CD4-positive, alpha-beta T cell treated with Interleukin-15 for 4 hours (primary cell): ENCODE data around the gene SDK2.

Experiments
- DNase-seq: peaks from one replicate; pipeline ENCODE4 v3.0.0-alpha.2; 2020; ENCODE audit warnings: low spot score

Gene SDK2

DNA sequence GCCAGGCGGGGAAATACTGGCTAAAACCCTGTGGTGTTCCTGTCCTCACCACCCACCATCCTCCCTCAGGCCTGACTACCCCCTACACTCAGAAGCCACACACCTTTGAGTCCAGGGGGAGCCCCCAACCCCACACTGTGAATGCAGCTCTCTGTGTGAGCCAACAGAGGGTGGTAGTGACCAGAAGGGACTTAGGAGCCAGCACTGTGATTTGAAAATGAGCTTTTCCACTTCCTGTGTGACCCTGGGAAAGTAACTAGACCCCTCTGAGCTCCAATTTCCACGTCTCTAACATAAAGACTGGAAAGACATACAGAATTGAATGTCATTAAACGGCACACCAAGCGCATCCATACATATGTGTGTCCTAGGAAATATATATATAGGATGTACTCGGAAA, 58.7 kb downstream of the SDK2 start:
- DNase-seq = no peak

GRCh38 chr17:73584987-73585386, 59.3 kb downstream of the SDK2 start:
- DNase-seq = no peak

GRCh38 chr17:73584049-73584448, 60.2 kb downstream of the SDK2 start:
- DNase-seq = no peak

DNA sequence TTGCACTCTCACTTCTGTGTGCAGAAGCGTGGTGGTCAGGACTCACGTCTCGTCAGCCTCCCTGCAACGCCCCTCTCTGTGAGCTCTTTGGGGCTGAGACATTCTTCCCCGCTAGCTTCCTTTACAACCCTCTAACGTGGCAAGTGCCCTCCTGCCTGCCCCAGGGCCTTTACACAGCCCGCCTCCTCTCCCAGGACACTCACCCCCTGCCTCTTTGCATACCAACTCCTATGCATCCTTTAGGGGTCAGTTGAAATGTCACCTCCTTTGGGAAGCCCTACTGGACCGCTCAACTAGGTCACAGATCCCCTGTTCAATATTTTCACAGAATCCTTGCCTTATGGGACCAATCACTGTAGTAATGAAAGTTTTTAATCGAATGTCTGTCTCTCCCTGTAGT, 61.4 kb downstream of the SDK2 start:
- DNase-seq = no peak

DNA sequence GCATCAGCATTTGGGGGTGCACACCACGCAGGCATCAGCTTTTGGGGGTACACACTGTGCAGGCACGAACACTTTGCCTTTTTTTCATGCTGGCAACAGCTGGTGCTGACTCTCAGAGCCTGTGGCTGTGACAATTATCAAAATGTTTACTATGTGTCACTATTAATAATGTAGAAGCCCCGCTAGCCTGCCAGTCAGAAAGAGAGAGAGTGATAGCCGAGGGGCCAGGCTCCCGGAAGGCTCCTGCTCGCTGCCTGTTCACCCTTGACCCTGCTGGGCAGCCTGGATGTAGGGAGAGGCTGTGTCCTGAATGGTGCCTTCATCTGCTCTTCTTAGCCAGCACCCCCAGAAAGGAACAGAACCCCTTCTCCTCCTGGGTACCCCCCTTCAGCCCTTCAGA, 61.9 kb downstream of the SDK2 start:
- no peak for DNase-seq

DNA sequence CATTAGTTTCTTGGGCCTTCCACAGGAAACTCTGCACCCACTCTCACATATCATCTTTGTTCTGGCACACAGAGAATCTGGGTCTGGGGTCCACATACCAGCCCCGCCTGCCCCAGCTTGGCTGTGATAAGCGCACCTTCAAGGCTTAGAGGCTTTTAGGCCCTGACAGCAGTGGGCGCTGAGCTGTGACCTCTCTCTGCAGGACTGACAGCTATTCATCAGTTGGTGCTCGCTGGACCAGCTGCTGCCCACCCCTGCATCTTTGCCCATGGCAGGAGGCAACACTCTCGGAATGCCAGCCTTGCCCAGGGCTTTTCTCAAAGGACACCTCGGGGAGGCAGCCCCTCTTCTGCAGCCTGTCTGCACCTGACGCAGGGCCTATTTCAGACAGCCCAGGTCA, 62.9 kb downstream of the SDK2 start:
- no peak for DNase-seq

DNA sequence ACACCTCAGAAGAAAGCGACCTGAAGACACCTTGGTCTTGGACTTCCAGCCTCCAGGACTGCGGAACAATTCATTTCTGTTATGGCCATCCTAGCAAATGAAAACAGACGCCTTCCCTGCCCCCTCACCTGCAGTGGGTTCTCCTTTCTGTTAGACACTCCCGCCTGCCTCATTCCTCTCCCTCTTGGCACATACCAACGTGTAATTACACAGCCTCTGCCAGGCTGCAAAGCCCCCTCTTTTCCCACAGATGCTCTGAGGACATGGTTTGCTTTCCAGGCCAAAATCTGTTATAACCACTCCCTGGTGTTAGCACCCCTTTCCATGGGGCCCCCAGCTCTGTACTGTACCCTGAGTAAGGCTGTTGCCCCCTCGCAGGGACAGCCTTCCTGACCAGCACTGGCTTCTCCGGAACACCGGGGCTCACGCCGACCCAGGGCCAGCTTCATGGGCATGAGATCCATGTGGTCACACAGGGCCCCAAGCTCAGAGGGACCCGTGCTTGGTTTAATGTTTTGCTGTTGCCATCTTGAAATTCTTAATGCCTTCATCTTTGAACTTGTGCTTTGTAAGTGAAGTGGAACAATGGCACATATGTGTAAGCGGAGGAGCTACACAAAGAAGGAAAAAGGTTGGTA, 64.1 kb downstream of the SDK2 start:
- no peak for DNase-seq

- DNase-seq = no peak
These were observed 67.6 kb downstream of the SDK2 start for GRCh38 chr17:73576556-73577098.

GRCh38 chr17:73575470-73576221, 68.6 kb downstream of the SDK2 start:
- DNase-seq = no peak

DNA sequence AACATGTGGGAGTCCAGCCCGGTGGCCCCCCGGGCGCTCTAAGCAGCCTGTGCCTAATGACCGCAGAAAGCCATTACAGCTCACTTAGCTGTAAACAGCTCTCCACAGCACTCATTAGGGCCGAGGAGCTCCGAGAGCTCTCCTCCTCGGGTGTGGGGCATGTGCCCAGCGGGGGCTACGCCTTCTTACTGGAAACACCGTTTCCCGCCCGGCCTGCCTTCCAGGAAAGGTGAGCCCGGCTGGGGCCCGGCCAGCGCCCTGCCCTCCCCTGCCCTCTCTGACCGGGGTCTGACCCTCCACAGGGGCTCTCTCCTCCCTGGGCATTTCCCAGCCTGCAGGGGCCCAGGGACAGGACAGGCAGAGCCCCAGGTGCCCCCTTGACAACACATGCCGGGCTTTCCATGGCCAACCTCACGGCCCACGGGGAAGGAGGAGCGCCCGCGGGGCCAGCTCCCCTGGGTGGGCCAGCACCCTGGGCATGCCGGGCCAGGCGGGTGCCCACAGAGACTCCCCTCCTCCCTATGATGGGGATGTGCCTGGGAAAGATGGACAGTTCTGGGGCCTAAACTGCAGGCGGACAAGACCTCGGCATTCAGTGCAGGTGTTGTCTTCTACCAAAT, 72.6 kb downstream of the SDK2 start:
- no peak for DNase-seq

GRCh38 chr17:73569762-73570319, 74.4 kb downstream of the SDK2 start:
- DNase-seq = no peak

GRCh38 chr17:73568934-73569333, 75.3 kb downstream of the SDK2 start:
- DNase-seq = no peak

GRCh38 chr17:73566905-73567782, 77.1 kb downstream of the SDK2 start:
- no peak for DNase-seq

DNA sequence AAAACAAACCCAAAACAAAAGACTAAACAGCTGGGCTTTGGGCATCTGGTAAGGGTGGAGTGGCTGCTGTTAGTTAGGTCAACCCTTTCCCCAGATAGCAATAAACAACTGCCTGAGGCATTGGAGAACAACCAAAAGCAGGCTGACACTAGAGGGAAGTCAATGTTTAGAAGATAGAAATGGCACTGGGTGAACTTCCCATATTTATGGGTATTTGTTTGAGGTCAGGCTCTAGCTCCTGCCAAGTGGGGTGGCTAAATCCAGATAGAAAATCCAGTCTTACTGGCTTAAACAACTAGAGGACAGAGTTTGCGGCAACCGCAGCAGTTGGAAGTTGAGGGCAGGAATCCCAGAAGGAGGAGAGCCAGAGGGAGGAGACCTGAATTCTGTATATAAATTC, 79.4 kb downstream of the SDK2 start:
- no peak for DNase-seq

- no peak for DNase-seq
These were observed 81.3 kb downstream of the SDK2 start for GRCh38 chr17:73562896-73563295.

- DNase-seq = no peak
These were observed 83.1 kb downstream of the SDK2 start for GRCh38 chr17:73561111-73561510.

DNA sequence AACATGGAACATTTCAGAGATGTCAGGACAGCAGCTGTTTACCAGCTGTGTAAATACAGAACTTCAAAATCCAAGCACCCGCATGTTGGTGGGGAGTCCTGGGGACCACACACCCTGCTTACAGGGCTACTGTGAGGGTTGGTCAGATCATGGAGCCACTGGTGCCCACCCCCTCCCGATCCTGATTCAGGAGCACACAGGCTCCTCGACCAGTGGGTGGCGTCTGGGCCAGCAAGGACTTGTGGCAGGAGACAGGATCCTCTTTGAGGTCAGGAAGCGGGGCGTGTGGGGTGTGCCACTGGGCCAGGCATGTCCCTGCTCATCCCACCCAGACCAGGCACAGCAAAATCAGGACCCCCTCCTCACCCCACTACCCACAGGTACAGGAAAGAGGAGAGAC, 83.6 kb downstream of the SDK2 start:
- no peak for DNase-seq

GRCh38 chr17:73559532-73559931, 84.7 kb downstream of the SDK2 start:
- DNase-seq = no peak

DNA sequence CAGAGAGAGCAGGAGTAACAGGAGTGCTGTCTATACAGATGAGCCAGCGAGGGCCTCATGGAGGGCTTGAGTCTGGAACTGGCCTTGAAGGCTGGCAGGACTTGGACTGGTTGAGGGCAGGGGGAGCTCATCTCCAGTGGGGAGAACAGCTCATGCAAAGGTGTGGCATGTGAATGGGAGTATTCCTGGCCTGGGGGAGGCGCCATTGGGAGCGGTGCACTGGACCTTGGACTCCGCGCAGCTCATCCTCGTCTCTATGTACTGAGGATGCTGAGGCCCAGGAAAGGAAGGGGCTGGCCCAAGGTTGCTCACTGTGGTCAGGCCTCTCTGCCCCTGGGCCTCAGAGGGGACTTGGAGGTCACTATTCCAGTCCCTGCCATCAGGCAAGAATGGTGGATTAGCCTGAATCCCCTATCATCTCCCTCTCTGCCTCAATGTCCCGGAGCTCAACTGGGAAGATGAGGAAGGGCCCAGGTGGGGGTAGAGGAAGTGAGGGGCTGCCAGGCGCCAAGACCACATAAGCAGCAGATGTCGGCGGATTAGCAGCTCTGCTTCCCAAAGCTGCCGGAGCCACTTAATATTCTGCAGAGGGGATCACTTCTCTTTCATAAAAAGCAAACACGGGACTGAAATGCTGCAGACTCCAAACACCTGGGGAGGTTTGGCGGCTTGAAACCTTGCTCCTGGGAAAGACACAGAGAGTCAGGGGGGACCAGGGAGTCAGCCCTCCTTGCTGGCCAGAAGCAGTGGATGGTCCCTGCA, 88.9 kb downstream of the SDK2 start:
- no peak for DNase-seq

- no peak for DNase-seq
These were observed 89.7 kb downstream of the SDK2 start for GRCh38 chr17:73554498-73554897.

DNA sequence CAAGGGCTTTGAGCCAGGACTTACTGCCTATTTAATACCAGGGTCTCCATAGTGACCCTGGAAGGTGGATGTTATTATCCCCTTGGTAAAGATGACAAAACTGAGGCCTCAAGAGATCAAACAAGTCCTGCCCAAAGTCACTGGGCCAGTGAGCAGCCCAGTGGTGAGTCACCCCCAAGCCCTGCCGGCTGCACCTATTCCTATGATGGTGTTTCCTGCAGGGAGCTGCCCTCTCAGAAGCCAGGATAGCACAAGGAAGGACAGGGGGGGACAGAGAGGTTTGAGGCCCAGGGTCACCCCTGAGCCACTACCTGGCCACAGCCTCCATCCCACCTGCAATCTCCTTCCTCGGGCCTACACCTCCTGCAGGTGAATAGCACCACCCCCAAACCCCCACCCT, 90.9 kb downstream of the SDK2 start:
- no peak for DNase-seq
